GM12878 (cell line): ENCODE results near the gene TBP.

Experiments used
- CREB1 ChIP-seq: IDR thresholded peaks from 2 replicates; pipeline ENCODE4 v1.6.1; 2012; ENCODE audit warnings: low read depth, mild to moderate bottlenecking, inconsistent platforms
- CTCF ChIP-seq, 3 experiments: IDR thresholded peaks in 2 of 3; conservative IDR thresholded peaks in 1 of 3; 2 replicates each; pipeline ENCODE4 v1.5.1; 2011; ENCODE audit warnings: low read depth in 3 of 3, low read length in 3 of 3, mild to moderate bottlenecking in 3 of 3, control low read depth in 2 of 3, moderate library complexity in 2 of 3, inconsistent platforms in 1 of 3, mixed read lengths in 1 of 3; ENCODE audit not compliant: control insufficient read depth in 2 of 3, insufficient read depth in 1 of 3; ENCODE audit errors: extremely low read depth in 1 of 3
- E2F4 ChIP-seq: IDR thresholded peaks from 2 replicates; pipeline ENCODE4 v1.6.1; 2012; ENCODE audit warnings: low read depth, low read length, improper control_type of control experiment
- EP300 ChIP-seq, 2 experiments: fragments of 150-350 bp in 1 of 2; IDR thresholded peaks; 2 replicates each; pipeline ENCODE4 v1.6.1; 2011 to 2012; ENCODE audit warnings: low read depth in 2 of 2, low read length in 2 of 2, borderline replicate concordance in 1 of 2, improper control_type of control experiment in 1 of 2, inconsistent platforms in 1 of 2; ENCODE audit not compliant: control insufficient read depth in 1 of 2
- EZH2 ChIP-seq: IDR thresholded peaks from 2 replicates; pipeline ENCODE4 v1.6.1; 2012; ENCODE audit warnings: low read depth, mild to moderate bottlenecking, control low read depth, inconsistent platforms, low read length, borderline replicate concordance; ENCODE audit not compliant: control insufficient read depth
- MEF2A ChIP-seq: IDR thresholded peaks from 2 replicates; pipeline ENCODE4 v1.6.1; 2011; ENCODE audit warnings: low read depth, mild to moderate bottlenecking, low read length, moderate library complexity; ENCODE audit not compliant: insufficient read depth
- POLR2A ChIP-seq: IDR thresholded peaks from 2 replicates; pipeline ENCODE4 v1.6.1; 2011; ENCODE audit warnings: low read depth, mild to moderate bottlenecking, low read length
- POU2F2 ChIP-seq: IDR thresholded peaks from 3 replicates; pipeline ENCODE4 v1.6.1; 2011; ENCODE audit warnings: low read depth, mild to moderate bottlenecking, low read length, borderline replicate concordance
- RAD21 ChIP-seq: IDR thresholded peaks from 2 replicates; pipeline ENCODE4 v1.6.1; 2011; ENCODE audit warnings: mild to moderate bottlenecking, low read depth, low read length, moderate library complexity; ENCODE audit not compliant: insufficient read depth
- ZNF274 ChIP-seq: IDR thresholded peaks from one replicate; pipeline ENCODE4 v1.8.0; 2011; ENCODE audit not compliant: insufficient read length, insufficient read depth
- TF ChIP-seq, protein P1 (sequence below): fragments of 450-650 bp; formaldehyde crosslinking; IDR thresholded peaks from 2 replicates; pipeline ENCODE4 v1.4.0; 2020; ENCODE audit warnings: mild to moderate bottlenecking, moderate library complexity

DNA sequence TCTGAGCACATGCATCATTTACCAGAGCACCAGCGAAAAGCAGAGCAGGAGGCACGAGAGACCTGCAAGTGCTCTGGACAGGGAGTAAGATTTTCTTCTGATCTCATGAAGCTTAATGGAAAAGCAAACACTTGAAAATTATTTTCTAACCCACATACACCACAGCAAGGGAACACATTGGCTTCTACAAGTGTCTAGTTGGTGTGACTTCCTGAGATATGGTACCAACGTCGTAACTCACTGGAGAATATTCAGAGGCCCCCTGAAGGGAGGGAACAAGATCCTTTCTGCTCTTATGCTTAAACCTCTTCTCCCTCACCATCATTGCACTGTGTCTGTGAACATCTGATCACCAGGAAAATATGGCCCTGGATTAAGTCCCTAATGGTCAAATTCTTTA is 49.7 kb upstream of the TBP start:
- TF ChIP-seq CTCF (IDR thresholded peaks at IDR 0.05 in 2 of 3, conservative IDR thresholded peaks at IDR 0.05 in 1 of 3; ENCODE audit: control insufficient read depth in 2 of 3, extremely low read depth in 1 of 3, insufficient read depth in 1 of 3, low read depth in 3 of 3, low read length in 3 of 3): no peak
- no peak for TF ChIP-seq EZH2
- TF ChIP-seq RAD21: no peak
- no peak for TF ChIP-seq CREB1
- TF ChIP-seq, protein P1, sequence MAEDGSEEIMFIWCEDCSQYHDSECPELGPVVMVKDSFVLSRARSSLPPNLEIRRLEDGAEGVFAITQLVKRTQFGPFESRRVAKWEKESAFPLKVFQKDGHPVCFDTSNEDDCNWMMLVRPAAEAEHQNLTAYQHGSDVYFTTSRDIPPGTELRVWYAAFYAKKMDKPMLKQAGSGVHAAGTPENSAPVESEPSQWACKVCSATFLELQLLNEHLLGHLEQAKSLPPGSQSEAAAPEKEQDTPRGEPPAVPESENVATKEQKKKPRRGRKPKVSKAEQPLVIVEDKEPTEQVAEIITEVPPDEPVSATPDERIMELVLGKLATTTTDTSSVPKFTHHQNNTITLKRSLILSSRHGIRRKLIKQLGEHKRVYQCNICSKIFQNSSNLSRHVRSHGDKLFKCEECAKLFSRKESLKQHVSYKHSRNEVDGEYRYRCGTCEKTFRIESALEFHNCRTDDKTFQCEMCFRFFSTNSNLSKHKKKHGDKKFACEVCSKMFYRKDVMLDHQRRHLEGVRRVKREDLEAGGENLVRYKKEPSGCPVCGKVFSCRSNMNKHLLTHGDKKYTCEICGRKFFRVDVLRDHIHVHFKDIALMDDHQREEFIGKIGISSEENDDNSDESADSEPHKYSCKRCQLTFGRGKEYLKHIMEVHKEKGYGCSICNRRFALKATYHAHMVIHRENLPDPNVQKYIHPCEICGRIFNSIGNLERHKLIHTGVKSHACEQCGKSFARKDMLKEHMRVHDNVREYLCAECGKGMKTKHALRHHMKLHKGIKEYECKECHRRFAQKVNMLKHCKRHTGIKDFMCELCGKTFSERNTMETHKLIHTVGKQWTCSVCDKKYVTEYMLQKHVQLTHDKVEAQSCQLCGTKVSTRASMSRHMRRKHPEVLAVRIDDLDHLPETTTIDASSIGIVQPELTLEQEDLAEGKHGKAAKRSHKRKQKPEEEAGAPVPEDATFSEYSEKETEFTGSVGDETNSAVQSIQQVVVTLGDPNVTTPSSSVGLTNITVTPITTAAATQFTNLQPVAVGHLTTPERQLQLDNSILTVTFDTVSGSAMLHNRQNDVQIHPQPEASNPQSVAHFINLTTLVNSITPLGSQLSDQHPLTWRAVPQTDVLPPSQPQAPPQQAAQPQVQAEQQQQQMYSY: no peak
- TF ChIP-seq POU2F2: no peak
- TF ChIP-seq ZNF274: no peak
- no peak for TF ChIP-seq EP300 (IDR thresholded peaks at IDR 0.05; ENCODE audit: borderline replicate concordance in 1 of 2, control insufficient read depth in 1 of 2, low read depth in 2 of 2, low read length in 2 of 2)
- no peak for TF ChIP-seq POLR2A
- TF ChIP-seq E2F4: no peak
- no peak for TF ChIP-seq MEF2A
